Globus pallidus (tissue), 1 donor: ENCODE results near the gene TIPARP.

Experiments
- DNase-seq: peaks from one replicate; pipeline ENCODE4 v3.0.0-alpha.2; 2015; ENCODE audit warnings: low spot score

TIPARP gene

GRCh38 chr3:156674046-156674910, at the start of gene TIPARP:
Gene TIPARP, plus strand, starts transcription at chr3:156674590. Its CDS starts 3,108 bp downstream, at chr3:156677698.
- peak; percentile 99 for DNase-seq

- no peak for DNase-seq
These were observed 48.3 kb upstream of the TIPARP start for GRCh38 chr3:156626104-156626503.

GRCh38 chr3:156627946-156628569, 46.3 kb upstream of the TIPARP start:
- no peak for DNase-seq

DNA sequence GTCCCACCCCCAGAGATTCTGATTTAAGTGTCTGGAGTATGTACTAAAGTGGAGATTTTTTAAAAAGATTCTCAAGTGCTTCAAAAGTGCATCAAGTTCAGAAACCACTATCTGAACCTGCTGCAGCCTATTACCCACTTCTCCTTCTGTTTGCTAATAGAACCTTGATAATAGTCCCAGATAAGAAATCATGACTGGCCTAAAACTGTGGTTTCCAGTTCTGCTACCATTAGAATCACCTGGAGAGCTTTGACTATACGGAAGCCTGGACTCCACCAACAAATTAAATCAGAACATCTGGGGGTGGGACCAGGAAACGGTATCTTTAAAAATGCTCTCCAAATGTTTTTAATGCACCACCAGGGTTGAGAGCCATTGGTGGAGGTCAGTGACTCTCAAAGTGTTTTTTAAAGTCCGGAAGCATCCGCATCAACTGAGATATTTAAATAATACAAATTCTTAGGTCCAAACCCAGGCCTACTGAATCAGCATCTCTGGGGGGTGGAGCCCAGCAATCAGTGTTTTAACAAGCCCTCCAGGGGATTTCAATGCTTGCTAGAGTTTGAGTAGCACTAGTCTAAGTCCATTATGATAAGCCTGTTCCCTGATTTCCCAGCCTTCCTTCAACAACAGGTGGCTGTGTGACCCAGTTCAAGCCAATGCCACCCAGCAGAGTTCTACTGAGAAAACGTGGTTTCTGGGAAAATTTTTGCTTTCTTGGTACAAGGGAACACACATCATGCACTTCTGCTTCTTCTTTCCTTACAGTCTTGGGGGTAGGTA, 45.4 kb upstream of the TIPARP start:
- no peak for DNase-seq

DNA sequence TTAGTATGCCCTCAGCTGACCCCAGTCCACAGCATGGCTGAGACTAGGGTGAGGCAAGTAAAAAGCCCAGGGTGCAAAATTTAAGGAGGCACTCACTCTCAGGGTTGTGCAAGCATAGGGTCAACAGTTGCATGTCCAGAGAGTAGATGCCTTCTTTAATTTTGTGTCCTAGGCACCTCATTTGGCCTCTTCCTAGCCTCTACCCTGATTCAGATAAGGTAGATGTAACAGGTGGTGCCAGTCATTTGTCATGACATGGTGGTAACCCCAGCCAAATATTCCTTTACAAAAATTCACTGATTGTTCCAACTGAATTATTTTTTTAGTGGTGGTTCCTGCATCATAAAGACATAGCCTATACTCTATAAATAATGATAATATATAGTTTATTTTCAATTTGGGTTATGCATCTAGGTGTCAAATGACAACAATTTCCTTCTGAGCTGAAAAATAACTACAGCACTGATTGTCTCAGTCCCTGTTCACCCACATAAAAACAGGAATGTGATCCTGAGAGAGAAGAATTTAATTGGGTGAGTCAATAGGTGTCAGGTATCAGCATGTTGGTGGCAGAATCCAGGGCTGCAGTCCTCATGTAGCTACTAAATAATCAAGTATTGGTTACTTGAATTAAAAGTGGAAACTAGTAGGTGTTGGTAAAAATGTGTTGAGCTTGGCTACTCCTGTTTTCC, 44.2 kb upstream of the TIPARP start:
- no peak for DNase-seq

- no peak for DNase-seq
These were observed 43.7 kb upstream of the TIPARP start for GRCh38 chr3:156630773-156631093.

DNA sequence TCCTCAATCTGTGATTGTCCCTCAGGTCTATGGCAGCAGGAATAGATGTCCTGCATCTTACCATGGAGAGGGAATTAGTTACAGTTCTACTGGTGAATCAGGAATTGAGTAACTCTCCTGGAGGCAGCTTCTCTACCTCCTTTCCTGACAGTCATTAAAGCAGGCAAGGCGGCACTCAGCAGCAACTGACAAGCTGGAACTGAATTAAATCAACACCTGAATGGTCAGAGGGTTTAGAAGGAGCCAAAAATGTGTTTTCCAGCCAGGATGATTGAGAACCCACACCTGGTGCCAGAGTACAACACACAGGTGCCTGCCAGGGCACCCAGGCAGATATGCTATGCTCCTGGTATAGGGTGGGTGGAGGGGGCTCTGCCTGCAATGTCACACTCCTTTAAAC, 43.1 kb upstream of the TIPARP start:
- DNase-seq = no peak

- no peak for DNase-seq
These were observed 41.8 kb upstream of the TIPARP start for GRCh38 chr3:156632601-156633000.

DNA sequence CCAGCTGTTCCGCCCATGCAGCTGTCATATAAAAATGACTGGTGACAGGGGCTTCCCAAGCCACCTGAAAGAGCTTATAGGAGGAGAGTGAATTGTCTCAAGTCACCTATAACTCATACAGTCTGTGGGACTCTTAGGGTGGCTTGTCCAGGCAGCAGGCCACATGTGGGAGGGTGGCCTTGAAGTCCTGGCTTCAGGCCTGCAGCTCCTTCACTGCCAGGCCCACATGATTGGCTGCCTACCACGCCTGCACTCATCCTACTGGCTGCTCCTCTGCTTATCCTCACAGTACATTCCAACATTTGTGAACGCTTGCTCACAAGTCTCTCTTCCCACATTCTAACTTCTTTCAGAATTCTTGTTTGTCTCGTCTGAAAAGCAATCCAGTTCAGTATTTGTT, 41.1 kb upstream of the TIPARP start:
- no peak for DNase-seq

- no peak for DNase-seq
These were observed 39.4 kb upstream of the TIPARP start for GRCh38 chr3:156635034-156635433.

DNA sequence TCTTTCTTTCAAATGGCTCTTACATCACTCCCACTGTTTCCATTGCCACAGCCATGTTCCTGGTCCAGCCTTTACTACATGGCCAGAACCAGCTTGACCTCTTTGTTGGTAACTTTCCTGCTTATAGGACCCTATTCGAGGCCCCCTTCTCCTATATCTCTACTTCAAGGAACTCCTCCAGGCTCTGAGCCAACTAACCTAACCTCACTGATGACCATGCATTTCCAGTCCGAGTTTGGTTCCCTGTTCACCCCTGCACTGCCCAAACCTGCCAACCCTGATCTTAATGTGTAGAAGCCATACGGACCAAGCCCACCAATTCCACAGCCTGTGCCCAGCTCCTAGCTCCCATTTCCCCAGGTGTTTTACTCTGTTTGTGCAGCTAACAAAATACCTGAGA, 38.4 kb upstream of the TIPARP start:
- no peak for DNase-seq

DNA sequence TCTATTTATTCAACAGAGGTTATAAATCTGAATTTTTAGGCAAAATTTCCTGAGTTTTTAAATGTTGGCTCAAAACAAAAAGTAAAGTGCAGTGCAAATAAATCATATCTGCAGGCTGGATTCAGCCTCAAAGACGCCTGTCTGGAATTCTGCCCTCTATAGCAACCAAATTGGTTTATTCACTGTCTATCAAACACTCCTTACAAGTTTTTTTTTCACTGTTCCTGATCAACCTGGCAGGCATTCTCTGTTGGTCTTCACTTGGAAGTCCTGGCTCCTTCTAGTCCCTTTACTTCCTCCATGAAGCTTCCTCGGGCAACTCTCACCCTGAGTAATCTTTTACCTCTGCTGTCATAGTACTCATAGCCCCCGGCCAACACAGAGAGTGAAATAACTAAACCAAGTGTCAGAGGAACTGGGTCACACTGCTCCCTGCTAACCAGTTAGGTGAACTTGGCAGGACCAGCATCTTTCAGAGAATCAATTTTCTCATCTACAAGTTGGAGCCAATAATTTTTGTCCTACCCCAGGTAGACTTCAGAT, 36.8 kb upstream of the TIPARP start:
- no peak for DNase-seq

DNA sequence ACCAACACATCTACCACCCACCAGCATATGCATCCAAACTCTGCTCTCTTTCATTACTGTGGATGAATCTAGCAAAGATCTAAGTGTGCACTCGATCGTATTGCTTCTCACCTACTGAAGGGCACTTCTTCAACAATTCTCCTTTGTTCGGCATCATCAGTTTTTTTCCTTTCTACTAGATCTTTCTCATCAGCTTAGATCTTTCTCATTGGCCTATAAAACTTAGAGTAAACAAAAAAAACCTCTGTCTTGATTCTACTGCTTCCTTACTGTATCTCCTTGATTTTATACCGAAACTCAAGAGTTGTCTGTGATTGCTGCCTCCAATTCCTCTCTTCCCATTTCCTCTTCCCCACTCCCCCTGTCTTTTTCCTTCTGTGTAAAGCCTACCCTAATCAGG, 36.1 kb upstream of the TIPARP start:
- DNase-seq = no peak

DNA sequence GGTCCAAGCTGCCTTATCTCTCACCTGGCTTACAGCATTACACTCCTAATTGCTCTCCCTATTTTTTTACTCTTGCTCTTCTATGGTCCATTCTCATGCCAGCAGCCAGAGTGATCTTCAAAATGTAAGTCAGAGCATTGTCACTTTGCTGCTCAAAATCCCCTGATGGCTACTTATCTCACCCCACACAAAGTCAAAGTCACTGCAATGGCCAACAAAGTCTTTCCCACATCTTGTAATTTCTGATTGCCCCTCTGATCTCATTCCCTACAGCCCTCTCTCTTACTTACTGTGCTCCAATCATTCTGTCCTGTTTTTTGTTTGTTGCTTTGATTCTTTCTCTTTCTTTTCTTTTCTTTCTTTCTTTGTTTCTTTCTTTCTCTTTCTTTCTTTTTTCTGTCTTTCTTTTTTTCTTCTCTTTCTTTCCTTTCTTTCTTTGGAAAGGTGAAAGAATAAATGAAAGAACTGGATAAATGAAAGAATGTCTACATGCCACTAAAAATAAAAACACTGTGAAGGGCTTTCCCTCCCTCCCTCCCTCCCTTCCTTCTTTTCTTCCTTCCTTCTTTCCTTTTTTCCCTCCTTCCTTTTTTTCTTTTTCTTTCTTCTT, 34.9 kb upstream of the TIPARP start:
- no peak for DNase-seq

DNA sequence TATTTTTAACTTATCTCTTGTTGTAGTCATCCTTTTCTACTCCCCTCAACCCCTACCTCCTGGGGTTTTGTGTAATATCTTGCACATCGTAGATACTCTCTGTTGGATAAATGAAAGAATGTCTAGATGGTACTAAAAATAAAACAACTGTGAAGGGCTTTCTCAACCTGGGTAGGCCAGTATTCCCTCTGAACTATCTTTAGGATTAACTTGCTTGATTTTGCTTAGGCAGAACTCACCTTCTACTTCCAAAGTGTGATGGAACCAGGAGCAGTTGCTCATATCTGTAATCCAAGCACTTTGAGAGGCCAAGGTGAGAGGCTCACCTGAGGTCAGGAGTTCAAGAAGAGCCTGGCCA, 32.8 kb upstream of the TIPARP start:
- no peak for DNase-seq

DNA sequence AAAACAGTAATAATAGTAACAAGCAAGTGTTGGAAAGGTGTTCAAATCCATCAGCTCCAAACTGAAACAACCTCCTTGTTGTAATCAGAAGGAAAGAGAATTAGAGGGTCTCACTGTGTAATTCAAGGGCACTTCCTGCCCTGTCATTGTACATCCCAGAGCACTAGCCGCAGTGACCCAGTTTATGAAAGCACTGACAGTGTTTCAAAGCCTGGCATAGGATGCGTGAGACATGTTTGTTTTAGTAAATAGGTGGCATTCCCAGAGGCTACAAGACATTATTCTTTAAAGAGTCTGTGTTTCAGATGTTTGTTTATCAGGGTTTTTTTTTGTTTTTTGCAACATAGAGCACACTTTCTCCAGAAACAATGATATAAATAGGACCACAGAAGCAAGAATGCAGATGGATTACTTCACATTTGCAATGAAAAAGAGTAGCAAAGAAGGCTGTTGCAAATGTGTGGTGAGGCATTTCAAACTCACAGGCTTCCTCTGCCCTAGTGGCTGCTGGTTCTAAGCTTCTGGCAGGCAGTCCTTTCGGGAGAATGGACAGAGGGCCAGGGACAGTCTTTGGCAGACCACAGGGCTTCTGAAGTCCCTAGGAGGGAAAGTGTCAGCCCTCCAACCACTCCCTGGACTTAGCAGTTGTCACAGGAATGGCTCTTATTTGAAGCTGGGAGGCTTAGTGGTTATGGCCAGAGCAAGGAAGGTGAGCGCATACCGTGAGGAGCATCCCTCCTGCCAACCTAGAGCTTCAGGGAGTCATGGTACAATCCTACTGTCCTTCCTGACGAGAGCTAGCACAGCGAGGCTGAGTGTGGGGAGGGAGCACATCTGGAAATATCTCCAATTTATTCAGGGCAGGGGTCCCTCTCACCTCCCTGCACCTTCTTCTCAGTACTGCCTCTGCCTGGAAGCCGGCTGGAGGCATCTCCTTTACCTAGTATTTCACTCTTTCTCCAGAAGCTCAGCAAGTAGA, 31.4 kb upstream of the TIPARP start:
- DNase-seq = peak; percentile 59

DNA sequence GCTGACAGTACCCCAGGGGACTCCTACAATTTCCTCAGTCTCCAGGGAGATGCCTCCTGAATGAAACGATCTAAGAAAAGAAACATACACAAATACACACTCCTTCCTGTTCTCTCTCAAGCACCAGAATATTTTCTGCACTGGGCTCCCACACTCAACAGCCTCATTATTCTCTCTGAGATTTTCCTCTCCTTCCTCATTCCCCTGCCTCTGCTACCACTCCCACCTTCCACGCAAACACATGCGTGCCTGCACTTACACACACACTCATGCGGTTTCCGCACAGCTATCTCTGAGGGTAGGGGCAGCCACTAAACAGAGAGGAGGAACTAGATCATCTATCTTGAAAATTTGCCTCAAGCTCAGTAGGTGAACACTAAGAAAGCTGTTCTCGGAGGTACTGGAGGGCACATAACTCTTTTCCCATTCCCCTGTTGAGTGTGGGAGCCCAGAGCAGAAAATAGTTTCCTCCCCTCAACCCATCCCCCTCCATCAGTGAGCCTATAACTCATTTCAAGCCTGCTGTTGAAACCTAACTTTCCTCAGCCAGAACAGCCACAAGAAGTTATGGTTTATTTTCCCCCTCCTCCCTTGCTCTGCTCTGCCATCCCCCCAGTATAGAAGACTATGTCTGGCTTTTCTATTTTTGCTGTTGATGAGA, 30.5 kb upstream of the TIPARP start:
- DNase-seq = no peak

- no peak for DNase-seq
These were observed 29.4 kb upstream of the TIPARP start for GRCh38 chr3:156644958-156645357.

DNA sequence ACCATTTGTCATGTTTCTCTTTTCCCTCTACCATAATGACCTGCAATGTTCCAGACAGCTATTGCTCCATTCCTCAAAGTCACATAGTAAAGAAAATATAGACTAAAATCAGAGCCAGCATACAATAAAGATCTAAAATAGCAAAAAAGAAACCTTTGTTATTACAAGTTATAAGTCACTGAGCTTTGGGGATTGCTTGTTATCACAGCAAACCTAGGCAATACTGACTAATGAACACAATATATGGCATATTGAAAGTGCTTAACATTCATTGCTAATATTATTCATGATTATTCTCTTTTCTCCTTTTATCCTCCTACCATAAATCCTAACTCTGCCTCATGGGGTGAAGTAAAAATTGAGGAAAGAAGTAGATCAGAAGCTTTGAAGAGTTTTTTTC, 27.4 kb upstream of the TIPARP start:
- no peak for DNase-seq

DNA sequence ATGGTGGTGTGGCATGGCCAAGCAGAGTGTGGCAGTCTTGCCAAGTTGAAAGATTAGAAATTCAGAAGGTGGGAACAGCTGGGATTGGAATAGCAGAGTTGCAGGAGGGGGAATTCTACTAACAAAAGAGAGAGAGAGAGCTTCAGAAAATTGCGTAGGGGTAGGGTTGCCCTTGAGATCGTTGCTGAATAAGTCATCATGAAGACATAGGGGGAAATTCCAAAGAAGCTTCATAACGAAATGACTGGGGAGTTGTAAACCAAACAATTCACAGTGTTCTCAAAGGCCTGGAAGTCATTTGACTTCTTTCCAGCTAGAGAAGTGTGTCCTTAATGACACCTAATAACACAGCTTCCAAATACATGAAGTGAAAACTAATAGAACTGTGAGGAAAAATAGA, 26.3 kb upstream of the TIPARP start:
- no peak for DNase-seq
